Measurements from ENCODE around the gene LSAMP.

Gene LSAMP

GRCh38 chr3:116253511-116253910 is 191.8 kb downstream of the LSAMP start (continued):
- no peak for TF ChIP-seq ZNF510 (tag by site-specific recombination; IDR thresholded peaks at IDR 0.05; ENCODE audit: insufficient replicate concordance)
- TF ChIP-seq ZNF701 (tag by site-specific recombination; IDR thresholded peaks at IDR 0.05): no peak
- no peak for TF ChIP-seq ZNF341 (tag by site-specific recombination; IDR thresholded peaks at IDR 0.05; ENCODE audit: low read depth)
- TF ChIP-seq ZNF571 (tag by site-specific recombination; IDR thresholded peaks at IDR 0.05): no peak
- TF ChIP-seq ZNF654 (tag by site-specific recombination; IDR thresholded peaks at IDR 0.05; ENCODE audit: low read depth): no peak
- no peak for TF ChIP-seq PRDM1 (tag by site-specific recombination; IDR thresholded peaks at IDR 0.05)
- no peak for TF ChIP-seq ZNF645 (tag by site-specific recombination; IDR thresholded peaks at IDR 0.05)
- no peak for TF ChIP-seq BCL11A (tag by site-specific recombination; IDR thresholded peaks at IDR 0.05; ENCODE audit: low read depth)

- H3K27ac ChIP-seq (ENCODE audit: extremely low read depth, low read depth, low read length): no peak overlapping the region
- CTCF ChIA-PET: no interaction called here
- H3K4me3 ChIP-seq (ENCODE audit: low read depth, low read length): no peak overlapping the region
- no peaks in the 10 kb centered on the region for H3K4me1 ChIP-seq (ENCODE audit: control insufficient read depth, insufficient read depth, low read length)
- POLR2A ChIA-PET: no interaction called here
- H3K9me3 ChIP-seq (ENCODE audit: control insufficient read depth, insufficient read depth, low read depth, low read length): no peaks in the 10 kb centered on the region
- H3K36me3 ChIP-seq (ENCODE audit: control insufficient read depth in 2 of 2, insufficient read depth in 1 of 2, low read length in 2 of 2): no peaks in the 10 kb centered on the region
- TF ChIP-seq ZNF654 (tag by site-specific recombination; IDR thresholded peaks at IDR 0.05; ENCODE audit: low read depth) (no peak), ZNF354C (tag by site-specific recombination; IDR thresholded peaks at IDR 0.05; ENCODE audit: borderline replicate concordance, low read depth) (no peak), MEIS1 (CRISPR knock-in tag; IDR thresholded peaks at IDR 0.05; ENCODE audit: borderline replicate concordance) (no peak), ZNF211 (tag by site-specific recombination; IDR thresholded peaks at IDR 0.05; ENCODE audit: low read depth) (no peak), ZNF48 (tag by site-specific recombination; IDR thresholded peaks at IDR 0.05) (no peak), TSHZ1 (tag by site-specific recombination; IDR thresholded peaks at IDR 0.05; ENCODE audit: borderline replicate concordance) (no peak), ZNF776 (tag by site-specific recombination; IDR thresholded peaks at IDR 0.05; ENCODE audit: borderline replicate concordance) (no peak), GLIS1 (tag by site-specific recombination; IDR thresholded peaks at IDR 0.05) (no peak), YY2 (tag by site-specific recombination; IDR thresholded peaks at IDR 0.05) (no peak), PRDM4 (tag by site-specific recombination; IDR thresholded peaks at IDR 0.05) (no peak), ZNF26 (tag by site-specific recombination; IDR thresholded peaks at IDR 0.05) (no peak), KLF10 (tag by site-specific recombination; IDR thresholded peaks at IDR 0.05) (no peak), ZBTB26 (tag by site-specific recombination; optimal IDR thresholded peaks at IDR 0.05) (no peak), ZXDB (tag by site-specific recombination; IDR thresholded peaks at IDR 0.05) (no peak), ZNF341 (tag by site-specific recombination; IDR thresholded peaks at IDR 0.05; ENCODE audit: low read depth) (no peak), ZSCAN5A (tag by site-specific recombination; IDR thresholded peaks at IDR 0.05) (no peak), ZNF580 (tag by site-specific recombination; IDR thresholded peaks at IDR 0.05) (no peak)
Observed at GRCh38 chr3:116247605-116248004, 197.7 kb downstream of the LSAMP start.
